T follicular helper cell (primary cell): ENCODE results near the gene LRPAP1.

Experiments used
- DNase-seq: peaks from one replicate; pipeline ENCODE4 v3.0.0-alpha.2; 2020; ENCODE audit warnings: low read depth

The LRPAP1 gene

DNA sequence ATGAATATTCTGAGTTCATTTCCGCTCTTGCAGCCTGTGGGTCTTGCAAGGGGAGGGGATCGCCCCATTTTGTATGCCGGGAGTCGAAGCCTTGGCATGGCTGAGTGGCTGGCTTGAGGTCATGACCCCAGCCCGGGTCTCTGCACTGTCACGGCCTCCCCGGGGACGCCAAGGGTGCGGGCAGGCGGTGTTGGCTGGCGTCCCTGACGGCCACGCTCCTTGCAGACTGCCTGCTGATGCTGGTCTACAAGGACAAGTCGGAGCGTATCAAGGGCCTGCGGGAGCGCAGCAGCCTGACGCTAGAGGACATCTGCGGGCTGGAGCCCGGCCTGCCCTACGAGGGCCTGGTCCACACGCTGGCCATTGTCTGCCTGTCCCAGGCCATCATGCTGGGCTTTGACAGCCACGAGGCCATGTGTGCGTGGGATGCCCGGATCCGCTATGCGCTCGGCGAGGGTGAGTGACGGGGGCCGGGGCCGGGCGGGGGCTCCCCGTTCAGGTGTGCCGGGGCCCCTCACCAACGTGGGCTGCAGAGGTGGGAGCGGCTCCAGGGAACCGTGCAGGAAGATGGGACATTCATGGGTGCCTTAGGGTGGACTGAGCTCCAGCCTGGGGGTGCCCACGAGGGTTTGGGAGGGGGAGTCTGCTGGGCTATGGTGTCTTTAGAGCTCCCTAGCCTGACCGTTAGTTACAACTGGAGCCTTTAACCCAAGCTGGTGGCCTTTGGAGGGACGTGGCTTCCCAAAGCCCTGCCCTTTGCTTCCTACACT lies 58.9 kb downstream of the LRPAP1 start:
- no peak for DNase-seq

DNA sequence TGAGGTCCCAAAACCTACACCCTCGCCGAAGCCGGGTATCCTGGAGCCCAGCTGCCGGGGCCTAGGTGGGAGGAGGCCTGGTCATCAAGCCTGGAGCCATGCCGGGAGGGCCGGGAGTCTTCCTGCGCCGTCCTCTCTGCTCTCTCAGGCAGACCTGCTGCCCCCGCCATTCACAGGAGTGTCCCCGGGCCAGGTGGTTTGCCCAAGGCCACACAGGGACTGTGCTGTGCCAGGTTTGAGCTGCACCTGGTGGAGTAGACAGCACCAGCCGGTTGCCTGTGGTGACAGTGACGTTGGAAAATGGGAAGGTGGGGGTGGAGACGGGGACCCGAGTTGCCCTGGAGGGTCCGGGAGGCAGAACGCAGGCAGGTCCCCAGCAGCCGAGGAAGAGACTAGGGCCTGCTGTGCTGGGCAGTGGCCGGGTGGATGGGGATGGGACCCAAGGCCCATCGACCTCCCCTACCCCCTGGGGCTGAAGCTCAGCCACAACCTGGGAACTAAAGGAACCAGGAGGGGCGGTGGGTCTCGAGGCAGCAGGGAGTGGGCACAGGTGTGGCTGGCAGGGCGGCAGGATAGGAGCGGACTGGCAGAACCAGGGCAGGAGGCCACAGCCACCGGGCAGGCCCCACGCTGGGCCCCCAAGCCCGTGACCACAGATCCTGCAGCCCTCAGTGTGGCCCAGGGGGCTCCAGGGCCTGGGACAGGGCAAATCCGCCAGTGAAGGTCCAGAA lies 59.6 kb downstream of the LRPAP1 start:
- DNase-seq, result no peak

DNA sequence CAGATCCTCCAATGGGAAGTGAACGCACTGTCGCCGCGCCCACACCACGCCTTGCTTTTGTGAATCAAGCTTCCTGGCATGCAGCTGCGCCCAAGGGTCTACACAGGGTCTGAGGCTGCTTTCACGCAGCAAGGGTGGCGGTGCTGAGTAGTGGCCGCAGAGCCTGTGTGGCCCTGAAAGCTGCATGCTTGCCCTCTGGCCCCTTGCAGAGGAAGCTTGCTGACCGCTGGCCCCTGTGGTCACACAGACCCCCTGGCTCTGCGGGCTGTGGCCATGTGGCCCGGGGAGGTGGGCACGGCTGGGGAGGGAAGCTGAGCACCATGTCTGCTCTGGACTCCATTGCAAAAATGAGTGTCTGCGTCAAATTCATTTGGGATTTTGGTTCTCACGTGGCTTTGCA lies 60.3 kb downstream of the LRPAP1 start:
- DNase-seq, result no peak

DNA sequence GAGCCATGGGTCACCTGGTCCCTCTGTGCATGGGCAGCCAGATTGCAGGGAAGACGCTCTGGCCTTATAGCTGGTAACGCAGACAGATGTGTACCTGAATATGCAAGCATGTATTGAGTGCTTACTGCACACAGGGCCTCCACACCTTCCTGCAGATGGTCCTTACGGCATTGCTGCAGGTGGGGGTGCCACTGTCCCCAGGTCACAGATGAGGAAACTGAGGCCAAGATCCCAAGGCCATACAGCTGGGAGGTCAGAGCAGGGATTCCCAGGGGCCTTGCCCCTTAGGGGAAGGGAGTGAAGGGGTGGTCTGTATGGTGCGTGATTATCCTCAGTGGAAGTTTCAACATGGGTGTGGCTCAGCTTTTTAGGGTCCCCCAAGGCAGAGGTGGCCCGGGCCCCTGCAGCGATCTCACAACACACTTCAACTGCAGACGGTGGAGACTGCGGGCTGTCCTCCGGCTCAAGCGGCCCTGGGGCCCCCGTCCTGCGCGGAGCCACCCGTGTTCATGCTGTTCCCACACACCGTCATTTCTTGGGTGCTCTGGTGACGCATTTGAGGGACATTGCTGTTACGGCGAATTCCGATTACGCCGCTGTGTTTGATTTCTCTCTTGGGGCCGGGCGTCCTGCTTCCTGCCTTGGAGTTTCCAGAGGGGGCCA lies 61.0 kb downstream of the LRPAP1 start:
- no peak for DNase-seq

DNA sequence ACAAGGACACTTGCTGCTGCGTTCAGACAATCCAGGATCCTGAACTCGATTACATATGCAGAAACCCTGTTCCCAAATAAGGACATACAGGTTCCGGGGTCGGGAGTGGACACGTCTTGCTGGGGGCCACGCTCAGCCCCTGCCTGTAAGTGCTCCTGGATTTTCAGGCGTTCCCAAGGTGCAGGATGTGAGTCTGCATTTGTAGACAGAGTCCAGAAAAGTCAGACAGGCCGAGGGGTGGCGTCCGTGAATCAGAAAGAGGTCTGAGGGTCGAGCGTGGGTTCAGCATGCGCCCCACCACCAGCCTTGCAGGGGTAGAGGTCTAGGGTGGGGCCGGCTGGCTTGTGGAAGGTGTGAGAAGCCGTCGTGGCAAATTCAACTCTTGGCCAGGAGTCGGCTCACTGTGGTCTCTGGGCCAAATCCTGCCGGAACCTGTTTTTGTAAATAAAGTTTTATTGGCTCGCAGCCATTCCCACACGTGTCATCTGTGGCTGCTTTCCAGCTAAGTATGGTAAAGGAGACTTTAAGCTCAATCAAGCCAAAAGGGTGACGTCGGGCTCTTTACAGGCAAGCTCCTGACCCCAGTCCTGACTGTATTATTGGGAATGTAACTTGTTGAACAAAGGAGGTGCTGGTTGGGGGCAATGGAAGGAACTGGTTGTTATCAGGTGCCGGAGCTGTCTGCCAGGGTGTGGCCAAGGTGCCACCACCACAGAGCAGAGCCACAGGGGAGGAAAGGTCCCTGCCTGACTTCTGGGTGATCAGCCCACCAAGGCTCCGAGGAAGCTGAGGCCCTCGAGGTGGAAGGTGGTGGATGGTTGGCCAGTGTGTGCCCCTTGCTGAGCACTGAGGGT lies 61.8 kb downstream of the LRPAP1 start:
- DNase-seq, result no peak

DNA sequence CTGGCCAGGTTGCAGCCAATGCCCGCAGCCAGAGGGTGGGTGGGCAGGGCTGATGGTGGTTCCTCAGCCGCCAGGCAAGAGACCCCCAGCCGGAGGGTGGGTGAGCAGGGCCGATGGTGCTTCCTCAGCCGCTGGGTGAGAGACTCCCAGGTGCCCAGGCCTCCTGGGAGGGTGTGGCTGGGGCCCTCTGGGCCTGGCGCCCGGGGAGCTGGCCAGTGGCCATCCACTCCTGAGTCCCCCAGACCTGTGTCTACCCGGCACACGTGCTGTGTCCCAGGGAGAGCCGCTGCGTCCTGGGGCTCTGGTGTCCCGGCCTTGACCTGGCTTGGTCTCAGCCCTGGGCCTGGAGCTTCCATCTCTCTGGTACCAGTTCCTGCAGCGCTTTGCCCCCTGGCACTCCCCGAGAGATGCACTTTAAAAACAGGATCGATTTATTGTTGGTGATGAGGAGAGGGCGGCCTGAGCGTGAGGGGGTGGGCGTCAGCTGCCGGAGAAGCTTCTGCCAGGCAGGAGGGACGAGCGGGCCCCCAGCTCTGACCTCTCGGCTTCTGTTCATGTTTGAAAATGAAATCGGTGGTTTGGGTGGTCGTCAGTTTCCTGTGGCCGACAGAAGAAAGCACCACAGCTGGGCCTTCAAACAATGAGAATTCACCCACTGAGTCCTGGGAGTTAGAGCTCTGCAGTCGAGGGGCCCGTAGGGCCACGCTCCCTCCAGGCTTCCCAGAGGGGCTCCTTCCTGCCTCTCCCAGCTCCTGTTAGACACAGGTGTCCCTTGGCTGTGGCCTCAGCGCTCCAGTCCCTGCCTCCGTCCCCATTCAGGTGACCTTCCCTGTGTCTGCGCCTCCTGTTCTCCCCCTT lies 62.6 kb downstream of the LRPAP1 start:
- no peak for DNase-seq

DNA sequence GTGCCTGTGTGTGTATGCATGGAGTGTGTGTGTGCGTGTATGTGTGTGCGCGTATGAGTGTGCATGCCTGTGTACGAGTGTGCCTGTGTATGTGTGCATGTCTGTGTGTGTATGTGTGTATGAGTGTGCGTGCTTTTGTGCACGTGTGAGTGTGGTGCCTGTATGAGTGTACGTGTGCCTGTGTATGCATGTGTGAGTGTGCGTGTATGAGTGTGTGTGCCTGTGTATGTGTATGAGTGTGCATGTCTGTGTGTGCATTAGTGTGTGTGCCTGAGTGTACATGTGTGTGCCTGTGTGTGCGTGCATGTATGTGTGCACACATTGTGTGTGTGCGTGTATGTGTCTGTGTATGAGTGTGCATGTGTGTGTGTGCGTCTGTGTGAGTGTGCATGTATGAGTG lies 63.4 kb downstream of the LRPAP1 start:
- DNase-seq, result no peak

GRCh38 chr4:3468154-3468553 lies 64.1 kb downstream of the LRPAP1 start:
- DNase-seq, result no peak

- DNase-seq, result no peak
Measured at GRCh38 chr4:3467601-3468031, 64.6 kb downstream of the LRPAP1 start.

GRCh38 chr4:3466691-3467600 lies 65.3 kb downstream of the LRPAP1 start:
- DNase-seq, result no peak

DNA sequence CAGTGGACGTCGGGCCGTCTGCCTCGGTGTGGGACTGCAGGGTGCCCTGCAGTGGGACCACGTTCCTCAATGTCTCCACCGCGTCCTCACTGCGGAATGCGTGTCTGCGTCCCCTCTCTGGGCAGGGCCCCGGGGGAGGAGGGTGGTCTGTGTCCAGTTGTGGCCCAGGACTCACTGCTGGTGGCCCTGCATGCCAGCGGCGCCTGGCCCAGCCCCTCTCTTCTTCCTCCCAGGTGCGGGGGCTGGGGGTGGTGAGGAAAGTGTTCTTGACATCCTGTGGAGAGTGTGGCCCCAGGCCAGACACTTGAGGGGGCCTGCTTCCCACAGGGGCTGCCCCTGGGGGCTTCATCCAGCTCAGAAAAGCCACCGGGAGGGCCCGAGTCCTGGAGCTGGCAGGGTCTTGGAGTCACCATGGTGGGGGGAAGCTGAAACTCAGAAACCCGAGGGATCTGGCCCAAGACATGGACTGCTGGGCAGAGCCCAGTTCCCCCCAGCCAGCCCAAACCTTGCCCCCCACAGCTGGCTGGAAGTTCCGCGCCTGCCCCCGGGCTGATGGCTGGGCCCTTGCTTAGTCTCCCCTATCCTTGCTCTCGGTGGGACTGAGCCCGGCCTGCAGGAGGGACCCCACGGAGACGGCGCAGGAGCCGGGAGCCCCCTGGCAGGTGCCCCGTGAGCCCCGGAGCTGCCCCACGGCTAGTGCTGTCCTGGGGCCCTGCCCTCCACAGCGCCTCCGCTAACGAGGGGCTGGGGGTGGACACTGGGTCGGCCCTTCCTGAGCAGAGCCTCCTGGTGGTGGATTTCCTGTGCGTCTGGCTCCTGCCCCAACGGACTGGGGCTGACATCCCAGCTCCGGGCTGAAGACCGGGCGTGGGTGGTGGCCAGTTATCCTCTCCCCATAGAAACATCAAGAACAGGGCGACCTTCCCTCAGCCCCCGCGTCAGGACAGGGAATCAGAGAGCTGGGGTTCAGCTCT lies 66.2 kb downstream of the LRPAP1 start:
- DNase-seq, result no peak

- no peak for DNase-seq
Measured at GRCh38 chr4:3464911-3465697, 67.1 kb downstream of the LRPAP1 start.

- no peak for DNase-seq
Measured at GRCh38 chr4:3464349-3464905, 67.8 kb downstream of the LRPAP1 start.

DNA sequence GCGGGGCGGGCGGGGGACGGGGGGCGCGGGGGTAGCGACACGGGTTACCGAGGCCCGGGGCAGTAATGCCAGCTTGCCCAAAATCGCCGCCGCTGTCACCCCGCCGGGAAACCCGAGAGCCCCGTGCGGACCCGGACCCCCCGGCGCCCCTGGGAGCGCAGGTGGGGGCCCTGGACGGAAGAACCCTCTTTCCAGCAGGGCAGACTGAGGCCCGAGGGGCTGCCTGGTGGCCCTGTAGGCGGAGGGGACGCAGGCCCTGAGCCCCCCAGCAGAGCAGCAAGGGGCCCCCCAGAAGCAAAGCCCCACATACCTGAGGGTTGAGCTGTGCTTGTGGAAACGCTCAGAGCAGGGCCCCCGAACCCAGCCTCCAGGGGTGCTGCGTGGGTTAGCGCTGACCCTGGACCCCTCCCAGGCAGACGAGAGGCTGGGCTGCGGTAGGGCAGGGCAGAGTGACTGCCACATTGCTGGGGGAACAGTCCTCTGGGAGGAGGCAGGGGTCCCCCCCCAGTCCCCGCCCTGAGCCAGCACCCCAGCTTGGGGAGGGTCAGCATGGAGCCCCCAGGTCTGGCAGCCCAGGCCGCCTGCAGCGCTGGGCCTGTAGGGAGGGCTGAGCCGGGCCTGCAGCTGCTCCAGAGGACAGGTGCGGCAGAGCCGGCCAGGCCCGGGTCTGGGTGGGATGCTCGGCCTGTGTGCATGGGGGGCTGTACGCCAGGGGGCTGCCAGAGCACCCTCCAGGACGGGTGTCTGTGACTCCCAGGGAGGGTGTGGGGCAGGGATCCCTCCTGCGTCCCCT lies 68.5 kb downstream of the LRPAP1 start:
- DNase-seq, result no peak

GRCh38 chr4:3462790-3463415 lies 69.3 kb downstream of the LRPAP1 start, which contains the start of gene DOK7:
DOK7 (plus strand) TSS chr4:3463306; CDS start chr4:3463376, 70 bp downstream.
- no peak for DNase-seq

GRCh38 chr4:3462321-3462789 lies 69.9 kb downstream of the LRPAP1 start:
- no peak for DNase-seq
